Iris pigment epithelial cell (primary cell): ENCODE results near the gene FHAD1.

Experiments
- DNase-seq: peaks from one replicate; pipeline ENCODE4 v3.0.0-alpha.2; 2011; ENCODE audit warnings: low read depth

The FHAD1 gene

DNA sequence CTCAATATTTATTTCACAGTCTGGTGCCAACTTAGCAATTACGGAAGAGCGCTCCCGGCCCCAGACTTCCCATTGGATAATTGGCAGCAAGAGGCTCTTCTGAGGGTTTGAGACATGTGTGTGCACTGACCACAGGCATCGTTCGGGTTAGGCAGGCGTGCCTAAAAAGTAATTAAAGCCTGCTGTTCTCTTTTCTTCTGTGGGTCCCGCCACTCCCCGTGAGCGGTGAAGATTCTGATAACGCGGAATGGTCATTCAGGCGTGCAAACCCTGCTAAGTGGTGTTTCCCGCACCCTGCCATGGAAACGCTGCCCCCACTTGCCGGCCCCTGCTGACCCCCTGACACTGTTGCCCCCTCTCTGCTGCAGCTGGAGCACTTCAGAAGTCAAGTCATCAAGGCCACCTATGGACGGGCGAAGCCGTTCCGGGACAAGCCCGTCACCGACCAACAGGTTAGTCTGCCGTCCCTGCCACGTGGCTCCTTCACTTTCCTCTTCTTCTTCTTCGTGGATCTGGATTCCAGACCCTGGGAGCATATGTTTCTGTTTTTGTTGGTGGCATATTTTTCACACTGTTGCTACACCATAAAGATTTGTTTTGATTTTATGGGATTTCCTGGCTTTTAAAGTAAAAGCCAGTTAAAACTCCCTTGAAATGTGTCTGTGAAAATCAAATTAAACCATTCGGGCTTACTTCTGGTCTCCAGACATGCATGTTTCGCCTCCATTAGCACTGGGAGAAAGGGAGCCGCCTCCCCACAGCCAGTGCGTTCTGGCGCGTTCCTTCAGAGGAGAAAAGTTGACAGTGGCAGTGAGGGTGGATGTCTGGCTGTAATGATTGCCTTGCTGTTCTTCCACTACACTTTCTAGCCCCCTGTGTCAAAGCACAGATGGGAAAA is 79.9 kb downstream of the FHAD1 start:
- DNase-seq = no peak

- DNase-seq = peak; percentile 79
These were observed 81.5 kb downstream of the FHAD1 start for GRCh38 chr1:15328351-15329103.

GRCh38 chr1:15329104-15329820 is 82.2 kb downstream of the FHAD1 start:
- no peak for DNase-seq

- no peak for DNase-seq
These were observed 83.0 kb downstream of the FHAD1 start for GRCh38 chr1:15330028-15330427.

DNA sequence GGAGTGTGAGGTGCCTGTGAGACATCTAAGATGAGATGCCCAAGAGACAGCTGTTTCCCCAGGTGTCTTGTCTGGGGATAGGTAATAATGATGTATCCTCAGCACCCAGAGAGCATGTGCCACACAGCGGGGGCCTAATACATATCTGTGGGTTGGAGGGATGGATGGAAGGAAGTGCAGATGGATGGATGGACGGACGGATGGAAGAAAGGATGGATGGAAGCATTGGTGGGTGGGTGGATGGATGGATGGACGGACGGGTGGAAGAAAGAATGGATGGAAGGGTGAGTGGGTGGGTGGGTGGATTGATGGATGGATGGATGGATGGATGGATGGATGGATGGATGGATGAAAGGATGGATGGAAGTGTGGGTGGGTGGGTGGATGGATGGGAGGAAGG is 84.2 kb downstream of the FHAD1 start:
- no peak for DNase-seq

DNA sequence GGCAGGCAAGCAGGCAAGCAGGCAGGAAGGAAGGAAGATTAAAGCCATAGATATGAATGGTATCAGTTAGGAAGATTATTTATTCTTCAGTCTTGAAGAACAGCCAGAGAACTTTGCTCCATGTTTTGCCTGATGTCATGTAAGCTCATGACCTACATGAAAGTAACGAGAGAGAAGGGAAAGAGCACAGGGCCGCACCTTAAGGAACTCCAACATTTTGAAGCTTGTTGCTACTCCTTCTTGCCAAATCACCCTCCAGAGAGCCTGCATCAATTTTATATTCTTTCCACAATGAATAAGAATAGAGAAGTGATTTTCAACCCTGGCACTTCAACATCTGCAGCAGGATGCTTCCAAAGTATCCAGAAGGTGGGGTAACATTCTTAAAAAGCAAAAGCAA is 84.7 kb downstream of the FHAD1 start:
- no peak for DNase-seq

GRCh38 chr1:15332525-15332924 is 85.5 kb downstream of the FHAD1 start:
- DNase-seq = peak; percentile 24

GRCh38 chr1:15332952-15333715 is 86.1 kb downstream of the FHAD1 start:
- DNase-seq = no peak

GRCh38 chr1:15334995-15335394 is 88.0 kb downstream of the FHAD1 start:
- no peak for DNase-seq

DNA sequence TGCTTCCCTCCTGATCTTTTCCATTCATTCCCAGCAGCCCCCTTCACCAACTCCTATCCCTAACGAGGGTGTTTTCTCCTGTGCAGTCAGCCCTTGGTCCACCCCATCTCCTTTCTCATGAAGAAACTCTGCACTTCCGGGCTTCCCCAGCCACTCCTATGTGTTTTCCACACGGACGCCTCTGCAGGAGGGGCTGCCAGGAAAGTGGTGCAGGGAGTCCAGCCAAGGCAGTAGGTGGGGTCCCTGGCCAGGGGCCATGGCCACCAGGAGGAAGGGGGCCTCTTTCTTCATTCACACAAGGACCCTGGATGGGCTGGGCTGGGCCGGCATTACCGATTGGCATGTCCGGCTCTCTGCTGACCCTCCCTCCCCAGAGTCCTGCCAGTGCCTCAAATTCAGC is 89.8 kb downstream of the FHAD1 start:
- no peak for DNase-seq

DNA sequence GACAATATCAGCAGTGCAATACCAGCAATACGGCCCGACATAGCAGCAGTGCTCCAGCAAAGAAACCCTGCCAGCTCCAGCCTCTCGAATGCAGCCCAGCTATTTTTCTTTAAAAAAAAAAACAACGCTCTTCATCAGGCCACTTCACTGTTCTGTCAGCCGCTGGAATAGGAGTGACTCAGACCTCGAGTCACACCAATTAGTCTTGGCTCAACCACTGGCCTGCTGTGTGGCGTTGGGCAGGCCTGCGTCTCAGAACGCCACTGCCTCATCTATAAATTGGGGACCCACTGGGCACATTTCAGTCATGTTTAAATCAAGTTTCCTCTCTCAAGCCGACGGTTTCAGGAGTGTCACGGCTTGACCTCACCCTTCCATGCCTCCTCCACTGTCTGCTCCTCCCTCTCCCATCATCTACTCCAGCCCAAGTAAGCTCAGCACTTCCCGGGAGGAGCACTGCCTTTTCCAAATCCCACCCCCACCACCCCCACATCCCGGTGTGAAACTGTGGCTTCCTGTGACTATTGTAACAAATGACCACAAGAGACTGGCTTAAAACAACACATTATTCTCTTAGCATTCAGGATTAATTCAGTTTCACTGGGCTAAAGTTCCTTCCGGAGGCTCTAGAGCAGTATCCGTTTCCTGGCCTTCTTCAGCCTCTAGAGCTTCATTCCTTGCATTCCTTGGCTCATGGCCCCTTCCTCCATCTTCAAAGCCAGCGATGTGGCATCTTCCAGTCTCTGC is 90.8 kb downstream of the FHAD1 start:
- peak; percentile 78 for DNase-seq

GRCh38 chr1:15339570-15339969 is 92.5 kb downstream of the FHAD1 start:
- DNase-seq = no peak

GRCh38 chr1:15341228-15341627 is 94.2 kb downstream of the FHAD1 start:
- no peak for DNase-seq

DNA sequence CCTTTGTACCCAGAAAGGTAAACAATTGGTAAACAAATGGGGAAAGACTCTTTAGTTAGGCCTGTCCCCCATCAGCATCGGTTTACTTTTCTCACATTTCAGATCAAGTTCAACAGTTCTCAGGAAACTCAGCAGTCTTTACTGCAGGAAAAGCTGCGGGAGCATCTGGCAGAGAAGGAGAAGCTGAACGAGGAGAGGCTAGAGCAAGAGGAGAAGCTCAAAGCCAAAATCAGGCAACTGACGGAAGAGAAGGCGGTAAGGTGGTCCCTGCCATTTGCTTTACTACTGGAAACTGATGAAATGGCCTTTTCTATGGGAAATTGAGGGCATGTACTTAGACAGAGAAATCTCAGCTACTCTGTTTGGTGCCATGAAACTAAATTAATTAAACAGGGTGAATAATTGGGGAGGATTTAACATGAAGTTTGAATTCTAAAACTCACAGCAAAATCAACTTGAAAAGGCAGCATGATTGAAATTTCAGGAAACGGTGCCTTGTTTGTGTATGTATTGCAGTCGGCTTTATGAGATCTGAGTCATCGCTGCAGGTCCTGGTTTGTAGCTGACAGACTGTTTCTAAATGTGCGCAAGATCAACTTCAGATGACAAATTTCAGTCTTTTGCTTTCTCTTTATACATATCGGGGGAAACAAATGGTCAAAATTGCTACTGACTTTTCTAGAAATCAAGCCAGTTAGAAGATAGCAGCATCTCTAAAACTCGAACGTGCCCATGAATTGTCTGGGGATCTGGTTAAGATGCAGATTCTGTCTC is 94.8 kb downstream of the FHAD1 start:
- DNase-seq = peak; percentile 90

GRCh38 chr1:15342408-15342967 is 95.5 kb downstream of the FHAD1 start:
- DNase-seq = no peak

GRCh38 chr1:15343099-15343498 is 96.1 kb downstream of the FHAD1 start:
- DNase-seq = no peak

- DNase-seq = no peak
These were observed 96.7 kb downstream of the FHAD1 start for GRCh38 chr1:15343729-15344128.

- no peak for DNase-seq
These were observed 97.4 kb downstream of the FHAD1 start for GRCh38 chr1:15344380-15344779.

- DNase-seq = no peak
These were observed 98.0 kb downstream of the FHAD1 start for GRCh38 chr1:15344800-15345704.
